ENCODE measurements around the gene PROM1.

The PROM1 gene

DNA sequence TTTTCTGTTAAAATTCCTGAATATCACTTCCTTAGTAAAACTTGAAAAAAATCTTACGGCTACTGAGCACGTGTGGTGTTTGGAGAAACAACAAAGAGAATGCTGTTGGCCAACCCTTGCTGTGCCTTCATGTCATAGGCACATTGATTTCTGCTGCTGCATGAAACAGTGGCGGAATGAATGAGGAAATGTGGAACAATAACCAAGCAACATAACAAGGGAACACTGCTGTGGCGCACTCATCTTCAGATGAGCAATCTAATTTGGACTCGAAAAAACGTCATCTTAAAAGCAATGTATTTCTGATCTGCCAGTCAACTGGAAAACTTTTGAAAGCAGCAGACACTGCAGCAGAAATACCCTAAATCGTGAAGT, 51.4 kb downstream of the PROM1 start:
- no peak overlapping the region for H3K27ac ChIP-seq (ENCODE audit: insufficient read depth, low read length, poor library complexity, severe bottlenecking)
- H3K9me3 ChIP-seq (ENCODE audit: control insufficient read depth, low read length) = no peaks in the 10 kb centered on the region
- H3K27me3 ChIP-seq (replicated peaks; ENCODE audit: control insufficient read depth, insufficient read depth, low read length, poor library complexity, severe bottlenecking) = peaks cover 2% of the 10 kb centered on the region
- H3K36me3 ChIP-seq (ENCODE audit: control insufficient read depth, insufficient read depth, low read length) = no peaks in the 10 kb centered on the region
- no peak overlapping the region for H3K4me3 ChIP-seq (ENCODE audit: insufficient read depth, low read depth, low read length, poor library complexity, severe bottlenecking)
- no peaks in the 10 kb centered on the region for H3K4me1 ChIP-seq (ENCODE audit: control insufficient read depth, insufficient read depth, low read length, poor library complexity, severe bottlenecking)
- DNase-seq = no peak

DNA sequence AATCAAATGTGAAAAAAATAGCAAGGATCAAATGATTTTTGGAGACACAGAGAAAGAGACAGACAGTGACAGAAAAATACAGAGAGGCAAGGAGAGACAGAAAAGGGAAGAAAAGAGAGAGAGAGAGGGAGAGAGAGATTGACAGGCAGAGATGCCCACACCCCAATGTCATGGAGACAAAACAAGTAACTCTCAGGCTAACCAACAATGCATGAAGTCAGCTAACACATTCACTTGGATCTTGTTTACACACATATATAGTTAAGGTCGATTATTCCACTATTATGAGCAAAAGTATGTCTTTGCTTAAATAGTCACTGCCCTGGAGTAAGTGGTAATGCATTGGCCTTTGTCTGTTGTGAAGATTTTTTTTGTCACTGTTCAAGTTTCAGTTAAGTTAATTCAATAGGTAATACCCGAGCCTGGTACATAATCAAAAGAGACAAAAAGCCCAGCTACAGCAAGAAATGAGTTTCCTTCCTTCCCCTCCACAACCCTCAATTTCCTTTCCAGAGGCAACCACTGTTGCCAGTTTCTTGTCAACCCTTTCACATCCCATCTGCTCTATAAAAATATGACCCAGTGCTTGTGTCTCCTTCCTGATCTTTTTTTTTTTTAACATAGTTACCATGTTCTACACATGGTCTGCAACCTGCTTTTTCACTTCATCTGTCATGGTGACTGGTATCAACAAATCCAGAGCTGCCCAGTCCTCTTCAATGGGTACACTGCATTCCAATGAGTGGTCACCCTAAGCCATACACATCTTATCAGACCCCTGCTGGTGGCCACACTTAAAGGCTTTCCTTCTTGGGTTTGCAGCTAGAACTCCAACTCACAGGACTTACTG, 52.1 kb downstream of the PROM1 start:
- Histone ChIP-seq H3K27me3 (replicated peaks; ENCODE audit: control insufficient read depth, insufficient read depth, low read length, poor library complexity, severe bottlenecking) (peaks cover 4% of the 10 kb centered on the region), H3K27ac (ENCODE audit: insufficient read depth, low read length, poor library complexity, severe bottlenecking) (no peak overlapping the region), H3K9me3 (ENCODE audit: control insufficient read depth, low read length) (no peaks in the 10 kb centered on the region), H3K4me1 (ENCODE audit: control insufficient read depth, insufficient read depth, low read length, poor library complexity, severe bottlenecking) (no peaks in the 10 kb centered on the region), H3K4me3 (ENCODE audit: insufficient read depth, low read depth, low read length, poor library complexity, severe bottlenecking) (no peak overlapping the region), H3K36me3 (ENCODE audit: control insufficient read depth, insufficient read depth, low read length) (no peaks in the 10 kb centered on the region)
- DNase-seq = no peak

GRCh38 chr4:16029886-16030285, 53.9 kb downstream of the PROM1 start:
- H3K9me3 ChIP-seq (ENCODE audit: control insufficient read depth, low read length) = no peaks in the 10 kb centered on the region
- DNase-seq = no peak
- no peaks in the 10 kb centered on the region for H3K4me1 ChIP-seq (ENCODE audit: control insufficient read depth, insufficient read depth, low read length, poor library complexity, severe bottlenecking)
- peaks cover 4% of the 10 kb centered on the region for H3K27me3 ChIP-seq (replicated peaks; ENCODE audit: control insufficient read depth, insufficient read depth, low read length, poor library complexity, severe bottlenecking)
- no peak overlapping the region for H3K27ac ChIP-seq (ENCODE audit: insufficient read depth, low read length, poor library complexity, severe bottlenecking)
- H3K36me3 ChIP-seq (ENCODE audit: control insufficient read depth, insufficient read depth, low read length) = no peaks in the 10 kb centered on the region
- no peak overlapping the region for H3K4me3 ChIP-seq (ENCODE audit: insufficient read depth, low read depth, low read length, poor library complexity, severe bottlenecking)

GRCh38 chr4:16029262-16029661, 54.6 kb downstream of the PROM1 start:
- Histone ChIP-seq H3K4me3 (ENCODE audit: insufficient read depth, low read depth, low read length, poor library complexity, severe bottlenecking) (no peak overlapping the region), H3K9me3 (ENCODE audit: control insufficient read depth, low read length) (no peaks in the 10 kb centered on the region), H3K4me1 (ENCODE audit: control insufficient read depth, insufficient read depth, low read length, poor library complexity, severe bottlenecking) (no peaks in the 10 kb centered on the region), H3K27ac (ENCODE audit: insufficient read depth, low read length, poor library complexity, severe bottlenecking) (no peak overlapping the region), H3K36me3 (ENCODE audit: control insufficient read depth, insufficient read depth, low read length) (no peaks in the 10 kb centered on the region), H3K27me3 (replicated peaks; ENCODE audit: control insufficient read depth, insufficient read depth, low read length, poor library complexity, severe bottlenecking) (peaks cover 4% of the 10 kb centered on the region)
- no peak for DNase-seq

GRCh38 chr4:16027626-16028025, 56.2 kb downstream of the PROM1 start:
- Histone ChIP-seq H3K27ac (ENCODE audit: insufficient read depth, low read length, poor library complexity, severe bottlenecking) (no peak overlapping the region), H3K36me3 (ENCODE audit: control insufficient read depth, insufficient read depth, low read length) (no peaks in the 10 kb centered on the region), H3K27me3 (replicated peaks; ENCODE audit: control insufficient read depth, insufficient read depth, low read length, poor library complexity, severe bottlenecking) (peaks cover 4% of the 10 kb centered on the region), H3K4me1 (ENCODE audit: control insufficient read depth, insufficient read depth, low read length, poor library complexity, severe bottlenecking) (no peaks in the 10 kb centered on the region), H3K4me3 (ENCODE audit: insufficient read depth, low read depth, low read length, poor library complexity, severe bottlenecking) (no peak overlapping the region), H3K9me3 (ENCODE audit: control insufficient read depth, low read length) (no peaks in the 10 kb centered on the region)
- no peak for DNase-seq

GRCh38 chr4:16027114-16027513, 56.7 kb downstream of the PROM1 start:
- Histone ChIP-seq H3K36me3 (ENCODE audit: control insufficient read depth, insufficient read depth, low read length) (no peaks in the 10 kb centered on the region), H3K27ac (ENCODE audit: insufficient read depth, low read length, poor library complexity, severe bottlenecking) (no peak overlapping the region), H3K4me3 (ENCODE audit: insufficient read depth, low read depth, low read length, poor library complexity, severe bottlenecking) (no peak overlapping the region), H3K4me1 (ENCODE audit: control insufficient read depth, insufficient read depth, low read length, poor library complexity, severe bottlenecking) (no peaks in the 10 kb centered on the region), H3K9me3 (ENCODE audit: control insufficient read depth, low read length) (no peaks in the 10 kb centered on the region), H3K27me3 (replicated peaks; ENCODE audit: control insufficient read depth, insufficient read depth, low read length, poor library complexity, severe bottlenecking) (peaks cover 4% of the 10 kb centered on the region)
- DNase-seq = no peak

GRCh38 chr4:16026160-16026761, 57.6 kb downstream of the PROM1 start:
- DNase-seq = peak in 1 of 3 donors; percentile 7
- no peaks in the 10 kb centered on the region for H3K9me3 ChIP-seq (ENCODE audit: control insufficient read depth, low read length)

GRCh38 chr4:16025268-16025667, 58.6 kb downstream of the PROM1 start:
- DNase-seq = no peak
- Histone ChIP-seq H3K27me3 (replicated peaks; ENCODE audit: control insufficient read depth, insufficient read depth, low read length, poor library complexity, severe bottlenecking) (peaks cover 4% of the 10 kb centered on the region), H3K4me1 (ENCODE audit: control insufficient read depth, insufficient read depth, low read length, poor library complexity, severe bottlenecking) (no peaks in the 10 kb centered on the region), H3K4me3 (ENCODE audit: insufficient read depth, low read depth, low read length, poor library complexity, severe bottlenecking) (no peak overlapping the region), H3K27ac (ENCODE audit: insufficient read depth, low read length, poor library complexity, severe bottlenecking) (no peak overlapping the region), H3K36me3 (ENCODE audit: control insufficient read depth, insufficient read depth, low read length) (no peaks in the 10 kb centered on the region), H3K9me3 (ENCODE audit: control insufficient read depth, low read length) (no peaks in the 10 kb centered on the region)

More at GRCh38 chr4:16026160-16026761, 57.6 kb downstream of the PROM1 start:
- Histone ChIP-seq H3K4me3 (ENCODE audit: insufficient read depth, low read depth, low read length, poor library complexity, severe bottlenecking) (no peak overlapping the region), H3K4me1 (ENCODE audit: control insufficient read depth, insufficient read depth, low read length, poor library complexity, severe bottlenecking) (no peaks in the 10 kb centered on the region), H3K36me3 (ENCODE audit: control insufficient read depth, insufficient read depth, low read length) (no peaks in the 10 kb centered on the region), H3K27me3 (replicated peaks; ENCODE audit: control insufficient read depth, insufficient read depth, low read length, poor library complexity, severe bottlenecking) (peaks cover 4% of the 10 kb centered on the region), H3K27ac (ENCODE audit: insufficient read depth, low read length, poor library complexity, severe bottlenecking) (no peak overlapping the region)

DNA sequence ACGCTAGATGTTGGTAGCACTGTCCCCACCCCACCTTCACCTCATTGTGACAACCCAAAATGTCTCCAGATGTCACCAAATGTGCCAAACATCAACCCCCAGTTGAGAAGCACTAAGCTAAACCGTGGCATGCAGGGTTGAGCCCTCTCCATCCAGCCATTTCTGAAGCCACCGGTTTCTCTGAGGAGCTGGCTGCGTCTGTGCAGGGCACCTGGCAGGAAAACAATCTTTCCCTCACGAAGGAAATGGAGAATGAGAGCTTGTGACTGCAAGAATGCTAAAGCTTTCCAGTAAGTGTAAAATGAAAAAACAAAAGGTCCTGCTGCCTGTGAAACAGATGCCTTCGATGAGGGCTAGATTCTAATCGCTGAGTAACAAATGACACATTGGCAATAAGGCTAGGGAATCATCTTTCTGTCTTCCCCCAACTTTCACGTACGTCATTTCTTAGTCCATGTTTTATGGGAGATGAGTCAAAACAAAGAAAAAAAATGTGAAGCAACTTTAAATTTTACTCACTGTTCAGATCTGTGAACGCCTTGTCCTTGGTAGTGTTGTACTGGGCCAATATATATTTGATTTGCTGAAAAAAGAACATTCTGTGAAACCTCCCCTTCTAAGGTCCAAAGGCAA, 59.9 kb downstream of the PROM1 start:
- Histone ChIP-seq H3K27me3 (replicated peaks; ENCODE audit: control insufficient read depth, insufficient read depth, low read length, poor library complexity, severe bottlenecking) (peaks cover 4% of the 10 kb centered on the region), H3K4me1 (ENCODE audit: control insufficient read depth, insufficient read depth, low read length, poor library complexity, severe bottlenecking) (no peaks in the 10 kb centered on the region), H3K36me3 (ENCODE audit: control insufficient read depth, insufficient read depth, low read length) (no peaks in the 10 kb centered on the region), H3K9me3 (ENCODE audit: control insufficient read depth, low read length) (no peaks in the 10 kb centered on the region), H3K4me3 (ENCODE audit: insufficient read depth, low read depth, low read length, poor library complexity, severe bottlenecking) (no peak overlapping the region), H3K27ac (ENCODE audit: insufficient read depth, low read length, poor library complexity, severe bottlenecking) (no peak overlapping the region)
- no peak for DNase-seq

Data from effector memory CD4-positive, alpha-beta T cell (primary cell).